ENCODE measurements around the gene GPD1.

Gene GPD1

DNA sequence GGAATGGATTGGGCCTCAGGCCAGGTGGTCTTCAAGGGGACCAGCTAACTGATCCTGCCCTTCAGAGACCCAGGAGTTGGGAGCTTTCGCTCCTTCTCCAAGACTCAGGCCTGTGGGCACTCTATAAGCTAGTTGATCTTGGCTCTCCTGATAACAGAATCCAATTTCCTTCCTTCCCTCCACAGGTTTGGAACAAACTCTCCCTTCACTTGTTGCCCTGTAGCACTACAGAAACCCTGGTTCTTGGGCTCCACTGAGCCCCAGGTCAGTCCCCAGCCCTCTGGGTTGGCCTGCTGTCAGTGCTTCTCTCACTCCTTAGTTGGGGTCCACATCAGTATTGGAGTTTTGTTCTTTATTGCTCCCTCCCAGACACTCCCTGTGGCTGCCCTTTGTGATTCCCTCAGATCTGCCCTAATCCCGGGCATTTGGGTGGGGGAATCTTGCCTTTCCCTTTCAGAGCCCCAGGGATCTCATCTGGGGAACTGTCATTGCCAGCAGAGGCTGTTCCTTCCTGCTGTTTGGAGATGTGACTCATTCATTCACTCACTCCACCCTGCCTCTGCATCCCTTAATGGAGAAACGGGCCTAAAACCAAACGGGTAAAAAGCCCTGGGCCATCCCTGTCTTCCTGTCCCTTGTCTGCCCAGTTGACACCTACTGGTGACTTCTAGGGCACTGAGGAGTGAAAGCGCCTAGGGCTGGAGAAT, 4.4 kb upstream of the GPD1 start:
- TF ChIP-seq, protein P1, sequence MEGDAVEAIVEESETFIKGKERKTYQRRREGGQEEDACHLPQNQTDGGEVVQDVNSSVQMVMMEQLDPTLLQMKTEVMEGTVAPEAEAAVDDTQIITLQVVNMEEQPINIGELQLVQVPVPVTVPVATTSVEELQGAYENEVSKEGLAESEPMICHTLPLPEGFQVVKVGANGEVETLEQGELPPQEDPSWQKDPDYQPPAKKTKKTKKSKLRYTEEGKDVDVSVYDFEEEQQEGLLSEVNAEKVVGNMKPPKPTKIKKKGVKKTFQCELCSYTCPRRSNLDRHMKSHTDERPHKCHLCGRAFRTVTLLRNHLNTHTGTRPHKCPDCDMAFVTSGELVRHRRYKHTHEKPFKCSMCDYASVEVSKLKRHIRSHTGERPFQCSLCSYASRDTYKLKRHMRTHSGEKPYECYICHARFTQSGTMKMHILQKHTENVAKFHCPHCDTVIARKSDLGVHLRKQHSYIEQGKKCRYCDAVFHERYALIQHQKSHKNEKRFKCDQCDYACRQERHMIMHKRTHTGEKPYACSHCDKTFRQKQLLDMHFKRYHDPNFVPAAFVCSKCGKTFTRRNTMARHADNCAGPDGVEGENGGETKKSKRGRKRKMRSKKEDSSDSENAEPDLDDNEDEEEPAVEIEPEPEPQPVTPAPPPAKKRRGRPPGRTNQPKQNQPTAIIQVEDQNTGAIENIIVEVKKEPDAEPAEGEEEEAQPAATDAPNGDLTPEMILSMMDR (IDR thresholded peaks at IDR 0.05; ENCODE audit: low read depth, low read length, missing control alignments) = no peak
- no peak for DNase-seq (ENCODE audit: extremely low read depth, low read depth)
- H3K4me3 ChIP-seq (replicated peaks; ENCODE audit: low read depth, low read length) = no peak overlapping the region

DNA sequence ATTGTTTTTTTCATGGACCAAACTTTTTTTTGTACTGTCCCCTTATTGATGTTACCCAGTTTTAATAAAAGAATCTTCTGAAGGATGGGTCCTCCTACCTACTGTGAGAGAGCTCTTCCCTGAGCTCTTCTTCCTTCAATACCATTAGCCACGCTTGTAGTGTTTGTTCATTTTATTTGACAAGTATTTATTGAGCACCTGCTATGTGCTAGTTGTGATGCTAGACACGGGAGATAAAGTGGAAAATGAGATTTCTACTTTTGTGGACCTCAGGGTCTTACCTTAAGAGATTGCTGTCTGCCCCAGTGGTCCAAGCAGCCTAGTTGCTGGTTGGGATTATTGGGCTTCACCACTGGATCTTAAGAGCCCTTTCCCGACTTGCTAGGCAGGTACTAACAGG, 3.2 kb upstream of the GPD1 start:
- no peak for DNase-seq (ENCODE audit: extremely low read depth, low read depth)
- no peak overlapping the region for H3K4me3 ChIP-seq (replicated peaks; ENCODE audit: low read depth, low read length)
- TF ChIP-seq, protein P1 (IDR thresholded peaks at IDR 0.05; ENCODE audit: low read depth, low read length, missing control alignments) = no peak

DNA sequence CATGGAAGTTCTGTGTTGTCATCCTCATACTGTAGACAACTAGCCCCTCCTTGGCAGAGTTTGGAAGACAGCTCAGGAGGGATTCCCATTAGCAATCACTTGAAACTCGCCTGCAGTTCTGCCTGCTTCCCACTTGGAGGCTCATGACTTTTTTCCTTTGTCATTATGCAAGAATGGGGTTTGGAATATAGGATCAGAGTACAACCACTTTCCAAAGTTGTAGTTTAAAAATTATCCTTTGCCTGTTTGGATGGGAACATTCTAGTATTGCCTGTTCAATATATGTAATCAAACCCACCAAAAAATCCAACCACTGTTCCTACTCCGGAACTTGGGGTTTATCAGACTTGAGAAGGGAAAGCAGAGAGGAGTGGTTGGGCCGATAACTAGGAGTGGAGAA, 2.1 kb upstream of the GPD1 start:
- TF ChIP-seq, protein P1 (IDR thresholded peaks at IDR 0.05; ENCODE audit: low read depth, low read length, missing control alignments) = peak; percentile 54
- H3K4me3 ChIP-seq (replicated peaks; ENCODE audit: low read depth, low read length) = no peak overlapping the region
- DNase-seq (ENCODE audit: extremely low read depth, low read depth) = no peak

DNA sequence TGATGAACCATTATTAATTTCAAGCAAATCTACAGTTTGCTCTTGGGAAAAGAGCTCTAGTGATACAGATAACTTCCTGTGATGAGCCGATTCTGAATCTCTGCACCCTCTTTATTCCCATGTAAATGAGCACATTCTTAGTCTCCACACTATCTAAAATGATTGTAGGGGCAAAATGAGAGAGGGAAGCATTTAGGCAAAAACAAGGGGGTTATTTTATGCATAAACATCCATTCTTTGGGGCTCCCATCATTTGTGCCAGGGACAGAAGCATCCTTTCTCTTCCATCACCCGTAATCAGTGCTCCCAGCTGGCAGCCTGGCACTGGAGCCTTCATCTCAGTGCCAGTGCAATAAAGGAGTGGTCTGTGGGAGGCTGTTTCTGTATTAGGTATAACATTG, 1.7 kb upstream of the GPD1 start:
- H3K4me3 ChIP-seq (replicated peaks; ENCODE audit: low read depth, low read length) = no peak overlapping the region
- DNase-seq (ENCODE audit: extremely low read depth, low read depth) = no peak
- TF ChIP-seq, protein P1 (IDR thresholded peaks at IDR 0.05; ENCODE audit: low read depth, low read length, missing control alignments) = no peak

DNA sequence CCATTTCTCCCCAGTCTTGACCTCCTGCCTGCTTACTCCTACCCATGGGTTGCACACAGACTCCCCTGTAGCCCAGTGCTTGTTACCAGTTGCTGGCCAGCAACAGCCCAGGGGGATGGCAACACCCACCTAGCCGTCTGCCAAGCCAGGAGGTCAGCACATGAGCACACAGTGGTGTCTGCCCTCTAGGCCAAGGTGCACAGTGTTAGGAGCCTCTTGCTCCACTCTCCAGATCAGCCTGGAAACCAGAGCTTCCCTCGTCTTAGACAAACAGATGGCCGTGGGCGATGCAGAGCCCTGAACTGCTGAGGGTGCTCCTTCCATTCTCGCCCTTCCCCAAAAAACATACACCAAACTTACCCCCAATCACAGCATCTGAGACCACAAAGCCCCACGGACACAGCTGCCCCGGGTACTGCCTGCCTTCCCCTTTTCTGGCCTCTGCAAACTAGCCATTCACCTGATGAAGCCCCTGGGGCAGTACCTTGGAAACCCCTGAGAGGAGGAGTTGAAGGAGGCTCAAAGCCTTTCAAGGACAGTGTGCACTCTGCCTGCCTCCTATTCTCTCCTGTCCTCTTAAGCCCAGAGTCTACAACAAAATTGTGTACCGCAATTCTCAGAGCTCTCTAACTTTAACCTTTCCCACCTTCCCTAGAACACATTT, 1.0 kb upstream of the GPD1 start:
- TF ChIP-seq, protein P1 (IDR thresholded peaks at IDR 0.05; ENCODE audit: low read depth, low read length, missing control alignments) = no peak
- H3K4me3 ChIP-seq (replicated peaks; ENCODE audit: low read depth, low read length) = no peak overlapping the region
- DNase-seq (ENCODE audit: extremely low read depth, low read depth) = no peak

DNA sequence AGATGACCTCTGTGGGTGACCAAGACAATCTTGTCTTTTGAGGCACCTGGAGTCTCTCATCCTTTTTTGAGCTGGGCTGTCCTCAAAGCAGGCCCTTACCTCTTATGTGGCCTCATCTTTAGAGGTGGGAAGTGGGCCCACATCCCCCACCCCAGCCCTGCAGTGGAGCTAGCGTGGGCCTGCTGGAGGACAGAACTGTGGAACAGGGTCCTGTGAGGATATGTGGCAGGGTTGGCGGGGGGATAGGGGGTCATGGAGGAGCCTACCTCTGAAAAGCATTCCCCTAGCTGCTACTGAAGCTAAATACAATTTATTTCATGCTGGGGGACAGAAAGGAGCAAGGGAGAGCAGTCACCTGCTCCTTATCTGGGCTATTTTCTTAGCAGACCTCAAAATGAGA, 457 bp upstream of the GPD1 start:
- no peak overlapping the region for H3K4me3 ChIP-seq (replicated peaks; ENCODE audit: low read depth, low read length)
- no peak for DNase-seq (ENCODE audit: extremely low read depth, low read depth)
- TF ChIP-seq, protein P1 (IDR thresholded peaks at IDR 0.05; ENCODE audit: low read depth, low read length, missing control alignments) = no peak
